ENCODE results near the gene TAB3.

DNA sequence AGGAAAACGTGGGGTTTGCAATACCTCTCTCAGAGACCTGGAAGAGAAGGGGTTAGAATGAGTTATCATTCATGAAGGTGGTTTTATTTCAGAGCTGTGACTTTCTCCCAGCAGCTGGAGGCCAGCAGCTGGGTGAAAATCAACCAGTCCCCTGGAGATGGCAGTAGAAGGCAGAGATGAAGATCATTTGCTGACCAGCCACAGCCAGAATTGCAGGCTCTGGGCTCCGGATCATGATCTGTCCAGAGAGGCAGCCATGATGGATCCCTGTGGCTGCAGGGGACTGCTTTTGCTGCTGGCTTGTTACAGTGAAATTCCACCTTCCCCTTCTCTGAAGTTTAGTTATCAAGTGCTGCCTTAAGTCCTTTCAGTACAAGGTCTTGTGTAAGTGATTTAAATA is 46.9 kb upstream of the TAB3 start:
- TF ChIP-seq, protein P1, sequence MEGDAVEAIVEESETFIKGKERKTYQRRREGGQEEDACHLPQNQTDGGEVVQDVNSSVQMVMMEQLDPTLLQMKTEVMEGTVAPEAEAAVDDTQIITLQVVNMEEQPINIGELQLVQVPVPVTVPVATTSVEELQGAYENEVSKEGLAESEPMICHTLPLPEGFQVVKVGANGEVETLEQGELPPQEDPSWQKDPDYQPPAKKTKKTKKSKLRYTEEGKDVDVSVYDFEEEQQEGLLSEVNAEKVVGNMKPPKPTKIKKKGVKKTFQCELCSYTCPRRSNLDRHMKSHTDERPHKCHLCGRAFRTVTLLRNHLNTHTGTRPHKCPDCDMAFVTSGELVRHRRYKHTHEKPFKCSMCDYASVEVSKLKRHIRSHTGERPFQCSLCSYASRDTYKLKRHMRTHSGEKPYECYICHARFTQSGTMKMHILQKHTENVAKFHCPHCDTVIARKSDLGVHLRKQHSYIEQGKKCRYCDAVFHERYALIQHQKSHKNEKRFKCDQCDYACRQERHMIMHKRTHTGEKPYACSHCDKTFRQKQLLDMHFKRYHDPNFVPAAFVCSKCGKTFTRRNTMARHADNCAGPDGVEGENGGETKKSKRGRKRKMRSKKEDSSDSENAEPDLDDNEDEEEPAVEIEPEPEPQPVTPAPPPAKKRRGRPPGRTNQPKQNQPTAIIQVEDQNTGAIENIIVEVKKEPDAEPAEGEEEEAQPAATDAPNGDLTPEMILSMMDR (IDR thresholded peaks at IDR 0.05 in 4 of 5, conservative IDR thresholded peaks at IDR 0.05 in 1 of 5), result no peak
- TF ChIP-seq POLR2A (IDR thresholded peaks at IDR 0.05), result no peak

All from gastrocnemius medialis (tissue), 4 donors.